ENCODE results near the gene FAT1.

GRCh38 chr4:186606591-186606992 lies 117.1 kb downstream of the FAT1 start:
- TF ChIP-seq CTCF (IDR thresholded peaks at IDR 0.05) (no peak), POLR2A (IDR thresholded peaks at IDR 0.05) (no peak)

Measured in thyroid gland (tissue), 4 donors.